Measurements from ENCODE around the gene SLC7A9. TPM values are rescaled to one million over a fixed set of nuclear protein-coding genes. Genes with fewer than 3 reads are reported as not detected.
A peak's percentile ranks its signal among the peaks of the same experiment; 100 is the strongest.
"Not testable (repeated sequence)": the region's sequence is repeated elsewhere in the genome, so short reads cannot be mapped to it uniquely, and the experiment has no call there.

Gene SLC7A9
- total RNA-seq, 1 donor from 2014 or later = 5.4 TPM

DNA sequence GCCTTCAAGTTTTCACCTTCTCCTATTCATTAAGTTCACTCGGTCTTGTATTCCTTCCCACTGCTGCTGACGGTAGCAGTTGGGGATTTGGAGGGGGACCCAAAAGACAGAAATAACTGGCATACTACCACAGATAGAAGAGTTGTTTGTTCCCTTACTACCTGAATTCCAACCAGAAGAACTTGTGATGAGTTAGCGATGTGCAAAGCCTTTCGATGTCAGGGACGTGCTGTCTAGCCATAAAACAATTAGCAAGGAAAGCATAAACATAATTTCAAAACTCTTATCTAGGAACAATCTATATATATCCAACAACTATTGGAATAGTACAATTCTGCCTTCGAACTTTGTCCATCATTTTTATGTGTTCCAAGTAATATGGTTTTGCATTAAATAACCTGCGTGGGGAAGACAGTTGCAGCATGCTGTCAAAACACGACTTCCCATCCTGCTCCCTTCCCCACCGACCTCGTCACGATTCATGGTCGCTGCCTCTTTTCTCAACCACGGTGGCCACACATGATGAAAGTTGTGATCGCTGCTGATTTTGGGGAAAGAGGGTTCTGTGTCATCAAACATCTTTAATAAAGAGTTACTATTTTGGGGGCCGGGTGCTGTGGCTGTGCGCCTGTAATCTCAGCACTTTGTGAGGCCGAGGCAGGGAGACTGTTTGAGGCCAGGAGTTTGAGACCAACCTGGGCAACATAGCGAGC, 3.8 kb upstream of the SLC7A9 start:
- H3K9me3 Mint-ChIP-seq (ENCODE audit: low read depth) = no peaks in the 10 kb centered on the region
- TF ChIP-seq, protein P1, sequence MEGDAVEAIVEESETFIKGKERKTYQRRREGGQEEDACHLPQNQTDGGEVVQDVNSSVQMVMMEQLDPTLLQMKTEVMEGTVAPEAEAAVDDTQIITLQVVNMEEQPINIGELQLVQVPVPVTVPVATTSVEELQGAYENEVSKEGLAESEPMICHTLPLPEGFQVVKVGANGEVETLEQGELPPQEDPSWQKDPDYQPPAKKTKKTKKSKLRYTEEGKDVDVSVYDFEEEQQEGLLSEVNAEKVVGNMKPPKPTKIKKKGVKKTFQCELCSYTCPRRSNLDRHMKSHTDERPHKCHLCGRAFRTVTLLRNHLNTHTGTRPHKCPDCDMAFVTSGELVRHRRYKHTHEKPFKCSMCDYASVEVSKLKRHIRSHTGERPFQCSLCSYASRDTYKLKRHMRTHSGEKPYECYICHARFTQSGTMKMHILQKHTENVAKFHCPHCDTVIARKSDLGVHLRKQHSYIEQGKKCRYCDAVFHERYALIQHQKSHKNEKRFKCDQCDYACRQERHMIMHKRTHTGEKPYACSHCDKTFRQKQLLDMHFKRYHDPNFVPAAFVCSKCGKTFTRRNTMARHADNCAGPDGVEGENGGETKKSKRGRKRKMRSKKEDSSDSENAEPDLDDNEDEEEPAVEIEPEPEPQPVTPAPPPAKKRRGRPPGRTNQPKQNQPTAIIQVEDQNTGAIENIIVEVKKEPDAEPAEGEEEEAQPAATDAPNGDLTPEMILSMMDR (IDR thresholded peaks at IDR 0.05; ENCODE audit: unreplicated experiment) = no peak
- H3K4me3 Mint-ChIP-seq (ENCODE audit: low read depth) = no peak overlapping the region
- H3K27me3 Mint-ChIP-seq = no peaks in the 10 kb centered on the region
- DNase-seq (ENCODE audit: low spot score, unreplicated experiment) = no peak
- H3K27ac Mint-ChIP-seq = no peak overlapping the region
- peaks cover 12% of the 10 kb centered on the region for H3K4me1 Mint-ChIP-seq (ENCODE audit: low read depth)
- H3K36me3 Mint-ChIP-seq (ENCODE audit: insufficient read depth) = peaks cover 5% of the 10 kb centered on the region

DNA sequence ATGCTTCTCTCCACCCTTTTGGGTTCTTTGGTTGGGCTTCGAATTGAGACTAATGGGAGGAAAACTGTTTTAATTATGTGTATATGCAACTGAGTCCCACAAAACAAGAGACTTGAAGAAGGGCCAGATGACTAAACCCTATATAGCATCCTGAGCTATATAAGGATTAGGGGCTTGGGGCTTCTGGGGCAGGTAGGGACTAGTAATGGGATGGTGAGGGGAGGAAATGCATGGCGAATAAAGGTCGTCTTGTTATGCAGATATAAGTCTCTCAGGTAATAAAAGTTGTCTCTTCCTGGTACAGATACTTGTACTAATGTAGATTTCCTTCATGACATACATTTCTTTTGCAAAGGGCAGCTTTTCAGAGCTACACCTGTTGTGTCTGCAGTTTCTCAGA, 2.8 kb upstream of the SLC7A9 start:
- H3K27ac Mint-ChIP-seq = no peak overlapping the region
- peaks cover 12% of the 10 kb centered on the region for H3K4me1 Mint-ChIP-seq (ENCODE audit: low read depth)
- TF ChIP-seq, protein P1 (IDR thresholded peaks at IDR 0.05; ENCODE audit: unreplicated experiment) = no peak
- H3K27me3 Mint-ChIP-seq = no peaks in the 10 kb centered on the region
- H3K4me3 Mint-ChIP-seq (ENCODE audit: low read depth) = no peak overlapping the region
- no peaks in the 10 kb centered on the region for H3K9me3 Mint-ChIP-seq (ENCODE audit: low read depth)
- no peak for DNase-seq (ENCODE audit: low spot score, unreplicated experiment)
- H3K36me3 Mint-ChIP-seq (ENCODE audit: insufficient read depth) = peaks cover 2% of the 10 kb centered on the region

GRCh38 chr19:32870981-32871451, 1.4 kb upstream of the SLC7A9 start:
- Mint-ChIP-seq H3K36me3 (ENCODE audit: insufficient read depth) (no peaks in the 10 kb centered on the region), H3K27me3 (no peaks in the 10 kb centered on the region), H3K27ac (peak overlapping the region; percentile 33), H3K9me3 (ENCODE audit: low read depth) (no peaks in the 10 kb centered on the region), H3K4me1 (ENCODE audit: low read depth) (peaks cover 12% of the 10 kb centered on the region), H3K4me3 (ENCODE audit: low read depth) (no peak overlapping the region)
- DNase-seq (ENCODE audit: low spot score, unreplicated experiment) = no peak
- TF ChIP-seq, protein P1 (IDR thresholded peaks at IDR 0.05; ENCODE audit: unreplicated experiment) = no peak

DNA sequence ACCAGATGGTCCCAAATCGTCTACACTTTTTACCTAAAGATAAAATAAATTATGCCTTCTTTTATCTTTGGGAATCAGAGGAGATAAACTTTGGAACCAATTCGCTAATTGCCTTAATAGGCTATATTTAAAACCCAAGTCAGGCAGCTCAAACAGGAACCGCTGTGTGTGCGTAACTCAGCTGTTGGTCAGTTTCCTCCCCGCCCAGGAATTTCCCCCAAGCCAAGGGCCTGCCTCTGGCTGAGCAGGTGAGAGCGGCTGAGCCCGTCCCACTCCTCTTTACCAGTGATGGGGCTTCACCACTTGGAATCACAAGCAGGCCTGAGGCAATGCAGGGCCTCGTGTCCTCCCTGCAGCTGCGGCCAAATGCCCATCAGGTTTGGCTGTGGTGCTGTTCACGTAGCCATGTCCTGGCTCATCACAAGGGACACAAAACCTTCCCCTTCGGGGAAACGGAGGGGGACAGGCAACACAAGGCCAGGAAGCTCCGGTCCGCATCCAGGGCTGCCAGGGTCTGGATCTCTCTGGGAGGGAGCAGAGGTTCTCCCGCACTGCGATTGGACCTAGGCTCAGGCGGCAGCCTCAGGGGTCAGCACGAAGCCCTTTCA, 503 bp upstream of the SLC7A9 start:
- Mint-ChIP-seq H3K27me3 (no peaks in the 10 kb centered on the region), H3K36me3 (ENCODE audit: insufficient read depth) (no peaks in the 10 kb centered on the region), H3K4me1 (ENCODE audit: low read depth) (peaks cover 12% of the 10 kb centered on the region), H3K27ac (peak overlapping the region; percentile 97), H3K4me3 (ENCODE audit: low read depth) (no peak overlapping the region), H3K9me3 (ENCODE audit: low read depth) (no peaks in the 10 kb centered on the region)
- TF ChIP-seq, protein P1 (IDR thresholded peaks at IDR 0.05; ENCODE audit: unreplicated experiment) = no peak
- DNase-seq (ENCODE audit: low spot score, unreplicated experiment) = peak; percentile 37

GRCh38 chr19:32868206-32868950, 1.2 kb downstream of the SLC7A9 start:
- Mint-ChIP-seq H3K36me3 (ENCODE audit: insufficient read depth) (peaks cover 1% of the 10 kb centered on the region), H3K27me3 (no peaks in the 10 kb centered on the region)
- DNase-seq (ENCODE audit: low spot score, unreplicated experiment) = no peak

GRCh38 chr19:32867436-32867835, 2.1 kb downstream of the SLC7A9 start:
- H3K27ac Mint-ChIP-seq; H3K9me3 Mint-ChIP-seq (ENCODE audit: low read depth); H3K27me3 Mint-ChIP-seq; H3K36me3 Mint-ChIP-seq (ENCODE audit: insufficient read depth); H3K4me3 Mint-ChIP-seq (ENCODE audit: low read depth); DNase-seq (ENCODE audit: low spot score, unreplicated experiment): not testable (repeated sequence)
- H3K4me1 Mint-ChIP-seq (ENCODE audit: low read depth) = peaks cover 12% of the 10 kb centered on the region

More at GRCh38 chr19:32868206-32868950, 1.2 kb downstream of the SLC7A9 start:
- Mint-ChIP-seq H3K4me3 (ENCODE audit: low read depth) (no peak overlapping the region), H3K27ac (no peak overlapping the region), H3K9me3 (ENCODE audit: low read depth) (no peaks in the 10 kb centered on the region), H3K4me1 (ENCODE audit: low read depth) (peaks cover 12% of the 10 kb centered on the region)
- TF ChIP-seq, protein P1 (IDR thresholded peaks at IDR 0.05; ENCODE audit: unreplicated experiment) = no peak

Measured in progenitor cell of endocrine pancreas (in vitro differentiated cells).